Natural killer cell (primary cell): Measurements from ENCODE around the gene ZP2. TPM values are rescaled to one million over a fixed set of nuclear protein-coding genes. Genes with fewer than 3 reads are reported as not detected.
"Not testable (repeated sequence)": the region's sequence is repeated elsewhere in the genome, so short reads cannot be mapped to it uniquely, and the experiment has no call there.

Experiments
- ATAC-seq, 3 donors: fragments of 150-1000 bp in 2 of 3; fragments of 200-7000 bp in 1 of 3; cut with Tn5 transposase; 1 replicate in 1 of 3; 2 replicates in 2 of 3; pipeline ENCODE4 v1.10.0; 2021; ENCODE audit warnings: mild to moderate bottlenecking in 2 of 3, moderate library complexity in 2 of 3
- DNase-seq, 2 donors: peaks; one replicate each; pipeline versions ENCODE4 v3.0.0 to v3.0.0-alpha.2; 2013 to 2021; ENCODE audit warnings: mixed read lengths in 1 of 2
- H3K27ac ChIP-seq: one replicate; pipeline ENCODE4 v1.5.1; 2013; ENCODE audit warnings: mild to moderate bottlenecking, low read length
- H3K27me3 ChIP-seq: one replicate; pipeline ENCODE4 v1.6.1; 2013; ENCODE audit warnings: low read length; ENCODE audit not compliant: control insufficient read depth, insufficient read depth
- H3K36me3 ChIP-seq: one replicate; pipeline ENCODE4 v1.6.1; 2013; ENCODE audit warnings: low read length; ENCODE audit not compliant: control insufficient read depth, insufficient read depth
- H3K4me1 ChIP-seq: one replicate; pipeline ENCODE4 v1.6.1; 2013; ENCODE audit warnings: low read length; ENCODE audit not compliant: control insufficient read depth, insufficient read depth
- H3K4me3 ChIP-seq: one replicate; pipeline ENCODE4 v1.5.1; 2013; ENCODE audit warnings: low read length
- H3K9me3 ChIP-seq: one replicate; pipeline ENCODE4 v1.6.1; 2013; ENCODE audit warnings: low read length; ENCODE audit not compliant: control insufficient read depth, insufficient read depth
- H3K27ac Mint-ChIP-seq, 2 donors: one replicate each; pipeline ENCODE4 v1.8.0; 2022; ENCODE audit warnings: mild to moderate bottlenecking in 2 of 2, mixed read lengths in 2 of 2, moderate library complexity in 1 of 2
- H3K27me3 Mint-ChIP-seq, 2 donors: one replicate each; pipeline ENCODE4 v1.8.0; 2022; ENCODE audit warnings: low read depth in 2 of 2, mixed read lengths in 2 of 2
- H3K36me3 Mint-ChIP-seq: one replicate; pipeline ENCODE4 v1.8.0; 2022; ENCODE audit warnings: mixed read lengths
- H3K4me1 Mint-ChIP-seq, 2 donors: one replicate each; pipeline ENCODE4 v1.8.0; 2022; ENCODE audit warnings: mixed read lengths in 2 of 2
- H3K4me3 Mint-ChIP-seq: one replicate; pipeline ENCODE4 v1.8.0; 2022; ENCODE audit warnings: mild to moderate bottlenecking, moderate library complexity, mixed read lengths
- H3K9me3 Mint-ChIP-seq, 2 donors: one replicate each; pipeline ENCODE4 v1.8.0; 2022; ENCODE audit warnings: mixed read lengths in 2 of 2
- CTCF ChIP-seq: fragments of 200-600 bp; IDR thresholded peaks from one replicate; pipeline ENCODE4 v1.8.0; 2022; ENCODE audit warnings: antibody characterized with exemption
- WGBS: methylation state at CpG from one replicate; pipeline ENCODE4 v1.1.7; 2013; ENCODE audit warnings: missing lambda C conversion rate; ENCODE audit not compliant: insufficient coverage; 5-methylcytosine and 5-hydroxymethylcytosine counted together
- intact Hi-C: fragments of 100-400 bp; cut with micrococcal nuclease; formaldehyde crosslinking; loops from one replicate; pipeline ENCODE4 v1.14.2; 2022
- total RNA-seq, 4 donors: library from RNA; stranded (reverse); fragments of 120-200 nt in 1 of 4; gene quantifications; one replicate each; pipeline versions ENCODE4 v1.2.3 to v1.2.4, GENCODE V29; 2013 to 2022

The ZP2 gene
- total RNA-seq, 3 donors from 2014 or later (not counting 1 experiment from before 2014, with no cell fraction given): not detected

GRCh38 chr16:21197112-21197511 lies 14.3 kb downstream of the ZP2 start:
- H3K27ac Mint-ChIP-seq: no peak overlapping the region
- DNase-seq (no peak), ATAC-seq (no peak)
- no peaks in the 10 kb centered on the region for H3K9me3 Mint-ChIP-seq
- Histone ChIP-seq H3K9me3 (no peaks in the 10 kb centered on the region), H3K4me1 (no peaks in the 10 kb centered on the region), H3K27me3 (peaks cover 2% of the 10 kb centered on the region), H3K27ac (no peak overlapping the region), H3K36me3 (no peaks in the 10 kb centered on the region), H3K4me3 (no peak overlapping the region)
- H3K4me3 Mint-ChIP-seq: no peak overlapping the region
- no peaks in the 10 kb centered on the region for H3K4me1 Mint-ChIP-seq
- H3K27me3 Mint-ChIP-seq: peaks cover 26 to 29% of the 10 kb centered on the region in 2 donors
- no peaks in the 10 kb centered on the region for H3K36me3 Mint-ChIP-seq
- WGBS: 55% methylated on average over 1 of the region's 1 CpG
- intact Hi-C loops: no loop called here
- TF ChIP-seq CTCF: no peak

- peaks cover 14 to 18% of the 10 kb centered on the region in 2 donors for H3K27me3 Mint-ChIP-seq
- H3K36me3 Mint-ChIP-seq, H3K27ac Mint-ChIP-seq, H3K27ac ChIP-seq, H3K27me3 ChIP-seq, H3K36me3 ChIP-seq, H3K4me1 ChIP-seq, ATAC-seq, DNase-seq, H3K4me1 Mint-ChIP-seq, H3K4me3 ChIP-seq, H3K9me3 Mint-ChIP-seq, H3K4me3 Mint-ChIP-seq, H3K9me3 ChIP-seq, intact Hi-C loops: not testable (repeated sequence)
- 90% methylated on average over 8 of the region's 8 CpGs for WGBS
These were observed 16.0 kb downstream of the ZP2 start for GRCh38 chr16:21195330-21195729.

- intact Hi-C loops: no loop called here
- 50% methylated on average over 6 of the region's 6 CpGs for WGBS
- peaks cover 12 to 16% of the 10 kb centered on the region in 2 donors for H3K27me3 Mint-ChIP-seq
- ATAC-seq (no peak), DNase-seq (no peak)
- Histone ChIP-seq H3K36me3 (no peaks in the 10 kb centered on the region), H3K9me3 (peaks cover 6% of the 10 kb centered on the region), H3K4me3 (no peak overlapping the region), H3K27me3 (peaks cover 2% of the 10 kb centered on the region), H3K4me1 (no peaks in the 10 kb centered on the region), H3K27ac (no peak overlapping the region)
- no peak overlapping the region for H3K4me3 Mint-ChIP-seq
- no peak overlapping the region for H3K27ac Mint-ChIP-seq
- TF ChIP-seq CTCF: no peak
- no peaks in the 10 kb centered on the region for H3K4me1 Mint-ChIP-seq
- H3K9me3 Mint-ChIP-seq: no peaks in the 10 kb centered on the region
- no peaks in the 10 kb centered on the region for H3K36me3 Mint-ChIP-seq
These were observed 16.5 kb downstream of the ZP2 start for GRCh38 chr16:21194771-21195301.

GRCh38 chr16:21192991-21193390 lies 18.4 kb downstream of the ZP2 start:
- no peak overlapping the region for H3K4me3 ChIP-seq
- H3K4me1 Mint-ChIP-seq: peaks cover 5% of the 10 kb centered on the region in 2 donors
- peaks cover 4% of the 10 kb centered on the region for H3K27me3 ChIP-seq
- 91% methylated on average over 1 of the region's 1 CpG for WGBS
- DNase-seq: no peak
- no peak overlapping the region for H3K27ac Mint-ChIP-seq
- no peak for ATAC-seq
- H3K4me1 ChIP-seq: peaks cover 7% of the 10 kb centered on the region
- H3K9me3 Mint-ChIP-seq: no peaks in the 10 kb centered on the region
- no peak overlapping the region for H3K4me3 Mint-ChIP-seq
- H3K9me3 ChIP-seq: peaks cover 6% of the 10 kb centered on the region
- no peak for TF ChIP-seq CTCF
- peaks cover 12 to 18% of the 10 kb centered on the region in 2 donors for H3K27me3 Mint-ChIP-seq
- no peaks in the 10 kb centered on the region for H3K36me3 ChIP-seq
- H3K27ac ChIP-seq: no peak overlapping the region
- intact Hi-C loops: no loop called here
- H3K36me3 Mint-ChIP-seq: no peaks in the 10 kb centered on the region
